MCF 10A (cell line): ENCODE data around the gene C10orf62. TPM values are rescaled to one million over a fixed set of nuclear protein-coding genes. Genes with fewer than 3 reads are reported as not detected.
A peak's percentile ranks its signal among the peaks of the same experiment; 100 is the strongest.

ENCODE experiments used
- BruUV-seq: library from RNA; stranded (reverse); fragments of 400-500 nt; replicated peaks from 2 replicates; lab custom pipeline; 2021; lab: Mats Ljungman, UMichigan
- CTCF ChIA-PET: fragments of 300-600 bp; sonication (Branson Sonifier 250); formaldehyde crosslinking; extraction: SDS; loops from one replicate; lab custom pipeline; 2021; ENCODE audit warnings: antibody characterized with exemption, inconsistent platforms; lab: Yijun Ruan, JAX
- POLR2A ChIA-PET: fragments of 300-600, 350-650 bp; sonication (Branson Sonifier 250); formaldehyde crosslinking; extraction: SDS; loops from one replicate; lab custom pipeline; 2020; ENCODE audit warnings: antibody characterized with exemption, inconsistent platforms; lab: Yijun Ruan, JAX
- DNase-seq: peaks from one replicate; pipeline ENCODE4 v3.0.0-alpha.2; 2018; ENCODE audit not compliant: unreplicated experiment
- H3K27ac Mint-ChIP-seq: one replicate; pipeline ENCODE4 v1.8.0; 2022; ENCODE audit warnings: mild to moderate bottlenecking, low read depth, mixed read lengths; ENCODE audit not compliant: unreplicated experiment
- H3K27me3 Mint-ChIP-seq: one replicate; pipeline ENCODE4 v1.8.0; 2022; ENCODE audit warnings: mixed read lengths; ENCODE audit not compliant: insufficient read depth, unreplicated experiment
- H3K36me3 Mint-ChIP-seq: one replicate; pipeline ENCODE4 v1.8.0; 2022; ENCODE audit warnings: mild to moderate bottlenecking, moderate library complexity, mixed read lengths; ENCODE audit not compliant: insufficient read depth, unreplicated experiment
- H3K4me1 Mint-ChIP-seq: one replicate; pipeline ENCODE4 v1.8.0; 2022; ENCODE audit warnings: mixed read lengths; ENCODE audit not compliant: insufficient read depth, unreplicated experiment
- H3K4me3 Mint-ChIP-seq: one replicate; pipeline ENCODE4 v1.8.0; 2022; ENCODE audit warnings: mild to moderate bottlenecking, moderate library complexity, mixed read lengths; ENCODE audit not compliant: unreplicated experiment
- H3K9me3 Mint-ChIP-seq: one replicate; pipeline ENCODE4 v1.8.0; 2022; ENCODE audit warnings: mixed read lengths; ENCODE audit not compliant: unreplicated experiment
- CTCF ChIP-seq: fragments of 200-600 bp; IDR thresholded peaks from one replicate; pipeline ENCODE4 v1.8.0; 2022; ENCODE audit warnings: antibody characterized with exemption, mild to moderate bottlenecking; ENCODE audit not compliant: unreplicated experiment
- intact Hi-C: fragments of 100-400 bp; cut with micrococcal nuclease; formaldehyde crosslinking; loops from 2 replicates; pipeline ENCODE4 v1.14.1; 2022
- total RNA-seq: library from RNA; stranded (reverse); gene quantifications from 2 replicates; pipeline ENCODE4 v1.2.3, GENCODE V29; 2022

Gene C10orf62
- total RNA-seq, 1 experiment from 2014 or later, result 0.26 TPM

GRCh38 chr10:97596101-97597082 is 6.9 kb downstream of the C10orf62 start:
- Mint-ChIP-seq H3K27me3 (no peaks in the 10 kb centered on the region), H3K36me3 (no peaks in the 10 kb centered on the region), H3K4me3 (peak overlapping the region; percentile 13), H3K27ac (peak overlapping the region; percentile 70), H3K4me1 (peaks cover 29% of the 10 kb centered on the region), H3K9me3 (no peaks in the 10 kb centered on the region)
- CTCF ChIA-PET, result interaction anchor here (0.6 to 4.6 kb wide), 11 partner anchors 10 to 242 kb away, joined by 3 to 35 read pairs (median 5); partner anchors contain the start of gene ANKRD2
- intact Hi-C loops, result no loop called here
- no TSS peak for BruUV-seq
- POLR2A ChIA-PET, result interaction anchor here (0.6 to 2.4 kb wide), 21 partner anchors 9 to 754 kb away, joined by 3 to 45 read pairs (median 4); partner anchors contain the start of genes ANKRD2, HOGA1 and PI4K2A
- DNase-seq, result peak; percentile 80
- no peak for TF ChIP-seq CTCF

- BruUV-seq, result no TSS peak
- intact Hi-C loops, result no loop called here
- Mint-ChIP-seq H3K36me3 (peaks cover 6% of the 10 kb centered on the region), H3K27me3 (no peaks in the 10 kb centered on the region), H3K4me1 (peaks cover 34% of the 10 kb centered on the region), H3K4me3 (no peak overlapping the region), H3K27ac (peak overlapping the region; percentile 70), H3K9me3 (no peaks in the 10 kb centered on the region)
- ChIA-PET POLR2A (interaction anchor here (0.7 to 3.1 kb wide), 8 partner anchors 11 to 266 kb away, joined by 3 to 17 read pairs (median 5); partner anchors contain the start of genes HOGA1 and PI4K2A), CTCF (interaction anchor here (0.9 to 4.6 kb wide), 6 partner anchors 10 to 47 kb away, joined by 3 to 35 read pairs (median 3); partner anchors contain the start of gene ANKRD2)
- DNase-seq, result no peak
- no peak for TF ChIP-seq CTCF
Measured at GRCh38 chr10:97597778-97598177, 8.3 kb downstream of the C10orf62 start.

GRCh38 chr10:97598407-97599271 is 9.1 kb downstream of the C10orf62 start:
- ChIA-PET CTCF (interaction anchor here (0.6 to 4.6 kb wide), 6 partner anchors 9 to 176 kb away, joined by 3 to 35 read pairs (median 4); partner anchors contain the start of gene ANKRD2), POLR2A (interaction anchor here (0.7 to 3.1 kb wide), 6 partner anchors 10 to 267 kb away, joined by 3 to 17 read pairs (median 6); partner anchors contain the start of genes HOGA1 and PI4K2A)
- no TSS peak for BruUV-seq
- Mint-ChIP-seq H3K27me3 (no peaks in the 10 kb centered on the region), H3K36me3 (peaks cover 7% of the 10 kb centered on the region), H3K4me1 (peaks cover 35% of the 10 kb centered on the region), H3K27ac (peak overlapping the region; percentile 70), H3K9me3 (no peaks in the 10 kb centered on the region), H3K4me3 (no peak overlapping the region)
- no peak for DNase-seq
- intact Hi-C loops, result no loop called here
- no peak for TF ChIP-seq CTCF
